HG03039 (cell line): ENCODE measurements around the gene TRAF4.
"Not testable (repeated sequence)": the region's sequence is repeated elsewhere in the genome, so short reads cannot be mapped to it uniquely, and the experiment has no call there.

Experiments used
- ATAC-seq: cut with Tn5 transposase; IDR thresholded peaks from one replicate; pipeline ENCODE4 v1.9.1; 2021; ENCODE audit warnings: mild to moderate bottlenecking, moderate library complexity; ENCODE audit not compliant: unreplicated experiment

Gene TRAF4

DNA sequence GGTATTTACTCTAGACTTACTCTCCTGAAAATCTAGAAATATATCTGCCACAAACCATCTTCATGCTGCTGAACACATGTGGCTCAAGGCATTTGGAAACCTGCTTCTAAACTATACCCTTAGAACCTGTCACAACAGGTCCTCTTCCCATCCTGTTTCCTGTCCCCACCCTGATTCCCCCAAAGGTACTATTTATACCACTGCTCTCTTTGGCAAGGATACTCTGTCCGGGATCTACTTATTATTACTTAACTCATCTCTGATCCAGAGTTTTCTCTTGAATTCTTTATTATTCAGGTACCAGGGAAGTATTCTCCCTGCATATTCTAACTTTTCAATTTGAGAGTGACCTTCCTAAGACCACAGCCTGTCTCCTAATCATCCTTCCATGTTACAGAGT lies 33.4 kb downstream of the TRAF4 start:
- ATAC-seq, result no peak

GRCh38 chr17:28779601-28780000 lies 35.8 kb downstream of the TRAF4 start:
- not testable (repeated sequence) for ATAC-seq

GRCh38 chr17:28783161-28783560 lies 39.4 kb downstream of the TRAF4 start:
- ATAC-seq, result no peak

DNA sequence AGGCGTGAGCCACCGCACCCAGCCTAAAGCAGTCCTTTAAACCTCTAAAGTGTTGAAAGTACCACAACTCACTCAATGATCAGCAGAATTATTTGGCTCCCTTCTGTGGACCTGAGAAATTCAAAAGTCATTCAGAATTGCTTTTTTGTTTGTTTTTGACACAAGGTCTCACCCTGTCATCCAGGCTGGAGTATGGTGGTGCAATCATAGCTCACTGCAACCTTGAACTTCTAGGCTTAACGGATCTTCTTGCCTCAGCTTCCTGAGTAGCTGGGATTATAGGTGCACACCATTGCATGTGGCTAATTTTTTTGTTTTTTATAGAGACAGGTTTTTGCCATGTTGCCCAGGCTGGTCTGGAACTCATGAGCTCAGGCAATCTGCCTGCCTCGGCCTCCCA lies 44.3 kb downstream of the TRAF4 start:
- ATAC-seq, result no peak

- ATAC-seq, result no peak
These were observed 49.3 kb downstream of the TRAF4 start for GRCh38 chr17:28792877-28793661.

GRCh38 chr17:28794846-28795441 lies 51.1 kb downstream of the TRAF4 start:
- not testable (repeated sequence) for ATAC-seq

DNA sequence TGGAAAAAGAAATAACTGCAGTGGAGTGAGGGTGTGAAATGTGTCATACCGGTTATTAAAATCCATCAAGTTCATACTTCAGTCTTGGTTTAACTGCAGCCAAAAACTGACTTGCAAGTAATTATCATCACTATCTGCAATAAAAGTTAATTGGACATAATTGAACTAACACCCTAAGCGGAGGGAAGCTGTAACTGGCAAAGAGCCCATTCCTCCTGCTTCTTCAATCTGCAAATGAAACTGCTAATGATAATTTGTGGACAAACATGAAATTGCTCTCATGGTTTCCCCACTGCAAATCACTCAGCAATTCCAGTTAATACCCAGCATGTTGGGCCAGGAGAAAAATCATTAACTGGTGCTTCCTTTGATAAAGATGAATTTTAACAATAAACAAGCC lies 52.3 kb downstream of the TRAF4 start:
- no peak for ATAC-seq
